ENCODE data around the gene CFDP1. TPM values are rescaled to one million over a fixed set of nuclear protein-coding genes. Genes with fewer than 3 reads are reported as not detected.

The CFDP1 gene
- 42.0 and 50.3 TPM in 2 replicates for total RNA-seq (2014; rRNA removed; shearing (Covaris generic))

DNA sequence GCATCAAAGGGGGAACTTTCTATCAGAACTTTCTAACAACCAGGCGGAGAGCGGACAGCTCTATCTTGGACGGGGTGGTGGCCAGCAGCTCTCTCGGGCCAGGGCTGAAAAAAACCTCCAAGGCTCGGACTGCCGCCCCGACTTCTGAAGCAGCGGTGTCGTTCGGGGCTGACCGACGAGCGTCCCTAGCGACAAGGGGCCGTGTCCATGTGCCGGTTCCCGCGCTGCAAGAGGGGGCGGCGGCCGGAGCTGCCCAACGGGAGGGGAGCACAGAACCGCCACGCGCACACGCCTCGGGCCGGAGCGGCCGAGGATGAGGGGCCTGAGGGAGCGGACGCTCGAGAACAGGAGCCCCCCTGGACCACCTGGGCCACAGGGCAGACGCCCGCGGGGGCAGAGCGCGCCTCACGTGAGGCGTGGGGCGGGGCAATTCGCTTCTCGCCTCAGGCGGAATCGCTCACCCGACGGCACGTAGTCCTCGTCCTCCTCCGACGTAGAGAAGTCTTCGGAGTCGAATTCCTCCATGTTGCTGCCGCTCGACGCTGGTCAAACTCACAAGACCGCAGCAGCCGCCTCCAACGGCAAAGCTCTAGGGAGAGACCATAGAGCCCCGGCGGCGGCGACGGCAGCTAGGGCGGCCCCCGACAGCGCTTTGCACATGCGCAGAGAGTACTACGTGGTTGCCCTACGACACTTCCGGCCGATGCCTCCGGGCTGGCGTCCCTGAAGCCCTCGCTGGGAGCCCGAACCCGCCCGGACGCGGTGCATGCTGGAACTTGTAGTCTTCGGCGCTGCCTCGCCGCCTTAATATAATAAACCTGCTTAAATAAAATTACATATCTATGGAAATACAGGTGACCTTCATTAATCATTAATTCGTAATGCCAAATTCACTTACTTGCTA, at the start of gene CFDP1:
TSS of gene CFDP1 (minus strand) at position 676 of the 904 bp plus-strand sequence. CDS start at position 525, 151 bp downstream.
- Histone ChIP-seq H3K36me3 (no peaks in the 10 kb centered on the region), H3K27me3 (no peaks in the 10 kb centered on the region), H3K4me3 (peak within 1 kb of the TSS; percentile 71), H3K27ac (peak within 1 kb of the TSS; percentile 82), H3K9me3 (replicated peaks) (no peaks in the 10 kb centered on the region), H3K4me1 (no peaks in the 10 kb centered on the region)
- DNase-seq, result peak; percentile 90 to 93

DNA sequence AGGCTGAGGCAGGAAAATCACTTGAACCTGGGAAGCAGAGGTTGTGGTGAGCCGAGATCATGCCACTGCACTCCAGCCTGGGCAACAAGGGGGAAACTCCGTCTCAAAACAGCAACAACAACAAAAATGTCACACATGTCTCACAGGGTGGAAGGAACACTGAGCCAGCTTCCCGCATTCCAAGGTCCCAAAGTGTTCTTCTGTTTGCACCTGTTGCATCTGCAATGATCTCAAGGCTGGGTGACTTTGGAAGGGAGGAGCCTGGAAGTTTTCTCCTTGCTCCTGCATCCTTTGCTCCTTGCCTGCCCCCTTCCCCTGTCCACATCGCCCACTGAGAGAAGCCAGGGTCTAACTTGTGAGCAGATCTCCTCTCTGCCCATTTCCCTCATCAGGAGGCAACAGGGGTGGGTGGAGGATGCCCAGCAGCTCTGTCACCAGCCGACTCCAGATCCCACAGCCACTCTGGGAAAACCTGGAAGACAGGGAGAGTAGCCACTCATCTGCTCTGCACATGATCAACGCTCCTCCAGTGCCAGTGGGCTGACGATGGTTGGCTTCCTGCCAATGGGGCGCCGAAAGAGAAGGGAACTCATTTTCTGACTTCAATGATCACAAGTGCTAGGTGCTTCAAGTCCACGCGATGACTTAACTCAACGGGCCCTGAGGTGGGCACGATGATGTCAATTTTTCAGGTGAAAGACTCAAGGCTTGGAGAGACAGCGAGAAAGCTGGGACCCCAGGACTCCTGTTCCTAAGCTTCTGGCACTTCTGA, 49.3 kb upstream of the CFDP1 start:
- Histone ChIP-seq H3K4me3 (no peak overlapping the region), H3K27me3 (no peaks in the 10 kb centered on the region), H3K9me3 (replicated peaks) (no peaks in the 10 kb centered on the region), H3K4me1 (peaks cover 20% of the 10 kb centered on the region), H3K27ac (no peak overlapping the region), H3K36me3 (no peaks in the 10 kb centered on the region)
- no peak for DNase-seq

DNA sequence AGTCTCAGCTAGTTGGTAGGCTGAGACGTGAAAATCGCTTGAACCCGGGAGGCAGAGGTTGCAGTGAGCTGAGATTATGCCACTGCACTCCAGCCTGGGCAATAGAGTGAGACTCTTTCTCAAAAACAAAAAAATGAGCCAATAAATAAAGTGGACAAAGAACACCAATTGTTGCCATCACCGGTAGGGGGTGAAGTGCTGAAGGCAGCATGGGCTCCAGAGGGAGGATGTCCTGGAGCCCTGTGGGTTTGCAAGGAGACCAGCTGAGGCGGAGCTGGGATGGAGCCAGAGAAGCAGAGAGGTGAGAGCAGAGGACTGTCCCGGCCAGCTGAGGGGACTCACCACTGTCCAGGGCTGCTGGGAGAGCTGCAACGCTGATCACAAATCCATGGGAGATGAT, 48.2 kb upstream of the CFDP1 start:
- peak; percentile 11 to 40 for DNase-seq
- H3K4me1 ChIP-seq, result peaks cover 17% of the 10 kb centered on the region
- H3K27me3 ChIP-seq, result no peaks in the 10 kb centered on the region
- H3K36me3 ChIP-seq, result no peaks in the 10 kb centered on the region
- H3K9me3 ChIP-seq (replicated peaks), result no peaks in the 10 kb centered on the region
- H3K4me3 ChIP-seq, result no peak overlapping the region
- no peak overlapping the region for H3K27ac ChIP-seq

DNA sequence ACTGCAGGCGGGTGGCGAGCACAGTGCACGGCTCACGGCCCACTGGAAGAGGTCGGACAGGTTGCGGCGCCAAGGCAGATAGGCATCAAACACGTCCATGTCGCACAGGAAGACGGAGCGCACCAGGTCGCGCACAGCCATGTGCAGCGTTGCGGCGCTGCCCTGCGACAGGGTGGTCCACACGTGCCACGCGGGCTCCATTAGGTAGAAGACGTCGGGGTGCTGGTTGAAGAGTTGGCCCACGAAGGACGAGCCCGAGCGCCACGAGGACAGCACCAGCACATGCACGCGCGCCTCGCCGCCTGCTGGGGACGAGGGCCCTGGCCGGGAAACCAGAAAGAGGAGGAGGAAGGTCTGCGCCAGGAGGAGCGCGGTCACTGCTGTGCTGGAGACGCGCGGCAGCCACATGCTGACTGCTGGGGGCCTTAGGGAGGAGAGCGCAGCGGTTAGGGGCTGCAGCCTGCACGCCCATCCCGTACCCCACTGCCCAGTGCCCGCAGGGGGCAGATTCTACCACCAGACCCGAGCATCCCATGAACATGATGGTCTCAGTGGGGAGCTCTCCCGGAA, 46.2 kb upstream of the CFDP1 start:
- no peak for DNase-seq
- H3K4me3 ChIP-seq, result no peak overlapping the region
- no peaks in the 10 kb centered on the region for H3K36me3 ChIP-seq
- no peak overlapping the region for H3K27ac ChIP-seq
- H3K4me1 ChIP-seq, result no peaks in the 10 kb centered on the region
- H3K9me3 ChIP-seq (replicated peaks), result no peaks in the 10 kb centered on the region
- H3K27me3 ChIP-seq, result no peaks in the 10 kb centered on the region

DNA sequence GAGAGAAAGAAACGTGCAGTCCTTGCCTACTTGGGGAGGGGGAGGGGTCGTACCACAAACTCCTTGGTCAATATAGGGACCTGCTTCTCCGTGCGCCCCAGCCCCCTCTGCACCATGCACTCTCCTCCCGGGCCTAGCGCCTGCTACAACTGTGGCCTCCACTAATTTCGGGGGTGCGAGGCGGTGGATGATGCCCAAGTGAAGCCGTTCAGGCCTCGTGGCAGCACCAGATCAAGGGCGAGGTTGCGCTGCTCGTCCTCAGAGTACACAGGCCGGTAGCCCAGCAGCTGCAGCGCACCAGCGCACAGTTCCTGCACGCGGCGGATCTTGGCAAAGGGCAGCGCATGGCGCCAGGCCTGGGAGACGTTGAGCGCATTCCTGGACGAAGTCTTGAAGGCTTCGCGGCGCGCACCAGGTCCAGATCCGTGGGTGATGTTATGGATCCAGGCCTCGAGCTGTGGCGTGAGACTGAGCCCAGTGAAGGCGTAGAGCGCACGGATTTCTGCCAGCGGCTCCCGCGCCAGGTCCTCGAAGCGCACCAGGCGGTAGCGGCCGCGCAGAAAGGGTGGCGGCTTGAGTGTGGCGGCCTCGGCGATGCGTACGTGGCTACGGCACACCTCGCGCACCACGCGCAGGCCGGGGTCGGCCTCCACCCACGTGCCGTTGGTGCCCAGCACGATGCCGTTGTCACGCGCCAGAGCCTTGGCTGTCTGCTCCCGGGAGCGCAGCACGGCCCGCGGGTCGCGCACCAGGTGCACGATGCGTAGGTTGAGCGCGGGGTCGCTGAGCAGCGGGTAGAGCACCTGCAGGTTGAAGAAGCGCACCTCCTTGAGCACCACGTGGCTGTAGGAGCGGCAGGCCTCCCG, 45.4 kb upstream of the CFDP1 start:
- Histone ChIP-seq H3K4me3 (no peak overlapping the region), H3K9me3 (replicated peaks) (no peaks in the 10 kb centered on the region), H3K27me3 (no peaks in the 10 kb centered on the region), H3K4me1 (no peaks in the 10 kb centered on the region), H3K27ac (no peak overlapping the region), H3K36me3 (no peaks in the 10 kb centered on the region)
- DNase-seq, result no peak

DNA sequence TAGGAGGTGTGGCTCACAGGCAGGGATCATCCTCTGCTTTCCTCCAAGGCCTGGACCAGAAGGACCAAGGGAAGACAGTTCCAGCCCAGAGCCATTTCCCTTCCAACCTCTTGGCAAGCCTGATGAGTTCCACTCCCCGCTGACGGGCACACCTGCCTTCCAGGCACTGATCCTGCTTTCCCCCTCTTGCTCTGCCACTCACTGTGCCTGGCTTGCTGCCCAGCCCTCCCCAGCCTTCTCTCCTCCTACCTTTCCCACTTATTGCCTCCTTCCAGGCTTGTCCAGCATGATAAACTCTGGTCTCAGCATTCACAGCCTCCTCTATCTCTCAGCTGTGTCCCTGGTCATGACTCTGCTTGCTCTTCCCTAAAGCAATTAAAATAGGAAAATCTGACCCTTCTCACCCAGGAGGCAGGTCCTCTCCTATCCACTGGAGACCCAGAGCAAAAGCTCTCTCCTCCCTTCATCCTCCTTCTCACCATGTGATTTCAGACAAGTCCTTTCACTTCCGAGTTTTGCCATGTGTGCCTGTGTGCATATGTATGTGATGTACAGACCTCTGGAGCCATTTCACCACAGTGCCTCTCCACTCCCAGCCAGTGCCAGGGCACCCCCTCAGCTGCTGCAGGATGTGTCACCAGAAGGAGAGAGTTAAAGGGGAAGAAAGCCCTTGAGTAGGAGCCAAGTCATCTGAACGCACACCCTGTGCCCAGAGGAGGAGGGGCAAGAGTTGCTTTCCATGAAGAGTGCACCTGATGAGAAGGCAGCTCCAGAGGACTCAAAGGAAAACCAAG, 44.6 kb upstream of the CFDP1 start:
- no peaks in the 10 kb centered on the region for H3K9me3 ChIP-seq (replicated peaks)
- no peaks in the 10 kb centered on the region for H3K4me1 ChIP-seq
- no peak overlapping the region for H3K4me3 ChIP-seq
- H3K27me3 ChIP-seq, result no peaks in the 10 kb centered on the region
- no peaks in the 10 kb centered on the region for H3K36me3 ChIP-seq
- DNase-seq, result no peak
- H3K27ac ChIP-seq, result no peak overlapping the region

DNA sequence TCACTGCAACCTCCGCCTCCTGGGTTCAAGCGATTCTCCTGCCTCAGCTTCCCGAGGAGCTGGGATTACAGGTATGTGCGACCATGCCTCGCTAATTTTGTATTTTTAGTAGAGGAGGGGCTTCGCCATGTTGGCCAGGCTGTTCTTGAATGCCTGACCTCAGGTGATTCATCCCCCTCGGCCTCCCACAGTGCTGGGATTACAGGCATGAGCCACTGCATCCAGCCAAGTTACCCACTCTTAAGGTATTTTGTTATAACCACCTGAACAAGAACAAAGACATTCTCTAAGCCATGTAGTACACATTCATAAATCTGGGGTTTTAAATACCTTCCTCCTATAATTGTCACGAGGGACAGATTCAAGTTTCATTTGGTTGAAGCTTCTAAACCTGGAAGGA, 43.5 kb upstream of the CFDP1 start:
- Histone ChIP-seq H3K27ac (no peak overlapping the region), H3K4me3 (no peak overlapping the region), H3K27me3 (no peaks in the 10 kb centered on the region), H3K9me3 (replicated peaks) (no peaks in the 10 kb centered on the region), H3K4me1 (no peaks in the 10 kb centered on the region), H3K36me3 (no peaks in the 10 kb centered on the region)
- DNase-seq, result no peak

DNA sequence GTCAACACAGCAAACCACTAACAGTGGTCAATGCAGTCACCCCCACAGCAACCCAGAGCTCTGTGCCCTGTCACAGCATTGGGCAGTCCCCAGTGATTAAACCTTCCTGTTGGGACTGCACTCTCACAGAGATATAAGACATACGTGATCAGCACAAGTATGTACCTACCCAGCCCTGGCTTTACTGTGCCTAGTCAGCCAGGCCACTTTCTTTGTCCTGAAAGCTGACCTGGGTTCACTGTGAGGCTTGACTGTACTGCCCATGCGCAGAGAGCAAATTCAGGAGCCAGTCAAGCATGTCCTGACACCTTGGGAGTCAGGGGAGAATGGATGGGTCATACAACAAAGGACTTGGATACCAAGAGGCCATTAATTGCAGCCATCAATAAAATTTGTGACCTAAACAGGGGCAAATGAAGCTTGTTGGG, 42.1 kb upstream of the CFDP1 start:
- no peaks in the 10 kb centered on the region for H3K9me3 ChIP-seq (replicated peaks)
- H3K4me1 ChIP-seq, result no peaks in the 10 kb centered on the region
- no peaks in the 10 kb centered on the region for H3K27me3 ChIP-seq
- DNase-seq, result no peak
- H3K27ac ChIP-seq, result no peak overlapping the region
- no peaks in the 10 kb centered on the region for H3K36me3 ChIP-seq
- H3K4me3 ChIP-seq, result no peak overlapping the region

DNA sequence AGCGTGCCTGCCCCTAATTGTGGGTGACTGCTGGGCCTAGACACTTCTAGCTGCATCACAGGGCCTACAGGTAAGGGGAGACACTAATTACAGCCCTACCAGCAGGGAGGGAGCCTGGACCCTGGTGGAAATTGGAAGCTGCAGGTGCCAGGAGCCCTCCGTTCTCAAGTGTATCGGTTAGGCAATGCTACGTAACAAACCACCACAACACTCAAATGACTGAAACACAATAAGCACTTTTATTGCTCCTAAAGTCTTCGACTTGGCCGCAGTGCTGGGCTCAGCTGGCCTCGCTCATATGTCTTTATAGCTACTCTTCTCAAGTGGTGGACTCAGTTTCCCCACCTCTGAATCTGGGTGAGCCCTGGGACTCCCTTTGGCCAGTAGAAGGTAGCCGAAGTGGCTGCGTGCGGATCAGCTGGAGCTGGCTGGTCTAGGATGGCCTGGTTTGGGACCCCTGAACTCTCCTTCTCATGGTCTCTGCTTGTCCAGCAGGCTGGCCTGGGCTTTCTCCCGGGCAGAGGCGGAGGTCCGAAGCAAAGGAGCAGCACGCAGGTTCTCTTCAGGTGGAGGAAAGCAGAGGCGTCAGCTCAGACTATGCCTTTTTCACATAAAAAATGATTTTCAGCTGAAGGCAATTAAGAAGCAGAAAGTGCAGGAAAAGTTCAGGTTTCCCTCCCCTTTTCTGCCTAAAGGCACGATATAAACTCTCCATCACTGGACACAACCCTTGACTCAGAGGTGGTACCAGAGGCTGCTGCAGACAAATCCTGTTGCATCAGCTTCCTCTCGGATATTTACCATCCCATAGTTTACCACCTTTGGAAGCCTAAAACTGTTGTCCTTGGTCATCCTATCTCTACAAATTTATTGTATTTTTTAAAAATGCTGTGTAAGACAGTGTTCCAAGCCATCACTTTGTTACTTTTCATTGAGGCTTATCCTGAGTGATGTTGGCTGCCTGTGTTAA, 39.9 kb upstream of the CFDP1 start:
- H3K4me3 ChIP-seq, result no peak overlapping the region
- no peak for DNase-seq
- H3K9me3 ChIP-seq (replicated peaks), result no peaks in the 10 kb centered on the region
- H3K4me1 ChIP-seq, result no peaks in the 10 kb centered on the region
- no peak overlapping the region for H3K27ac ChIP-seq
- no peaks in the 10 kb centered on the region for H3K36me3 ChIP-seq
- no peaks in the 10 kb centered on the region for H3K27me3 ChIP-seq

DNA sequence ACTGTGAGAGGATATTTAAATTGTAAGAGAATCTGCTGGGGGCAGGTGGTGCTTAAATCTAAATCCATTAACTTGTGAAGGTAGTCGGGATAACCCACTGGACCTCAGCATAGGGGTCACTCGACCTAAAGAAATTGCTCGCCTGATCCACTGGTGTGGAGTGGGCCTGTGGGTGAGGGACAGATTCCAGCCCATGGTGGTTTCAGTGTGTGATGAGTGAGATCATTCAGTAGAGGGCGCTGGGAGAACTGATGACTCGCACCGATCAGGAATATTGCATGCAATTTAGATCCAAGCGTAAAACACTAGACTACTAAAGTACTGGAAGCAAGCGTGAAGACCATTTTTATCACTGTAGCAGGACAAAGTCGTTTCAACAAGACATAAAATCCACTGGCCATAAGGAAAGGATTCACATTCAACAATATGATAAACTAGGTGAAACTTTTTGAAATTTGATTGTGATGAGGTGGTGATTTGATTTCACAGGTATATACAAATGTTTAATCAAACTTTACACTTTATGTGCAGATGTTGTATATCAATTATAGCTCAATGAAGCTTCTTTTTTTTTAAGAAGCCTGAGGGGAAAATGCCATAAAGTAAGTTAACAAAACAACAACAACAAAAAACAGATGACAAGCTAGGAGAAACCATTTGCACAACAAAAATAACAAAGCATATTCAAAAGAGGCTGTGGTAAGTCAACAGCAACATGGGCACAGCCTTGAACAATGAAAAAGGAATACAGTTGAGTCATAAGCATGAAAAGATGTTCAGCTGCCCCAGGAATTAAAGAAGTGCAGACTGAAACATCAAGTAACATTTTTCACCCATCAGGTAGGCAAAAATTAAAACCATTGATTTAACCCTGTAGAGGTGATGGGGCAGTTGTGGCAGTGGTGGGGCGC, 38.7 kb upstream of the CFDP1 start:
- Histone ChIP-seq H3K27ac (no peak overlapping the region), H3K4me3 (no peak overlapping the region), H3K4me1 (no peaks in the 10 kb centered on the region), H3K27me3 (no peaks in the 10 kb centered on the region), H3K9me3 (replicated peaks) (no peaks in the 10 kb centered on the region), H3K36me3 (no peaks in the 10 kb centered on the region)
- peak; percentile 27 to 70 for DNase-seq

DNA sequence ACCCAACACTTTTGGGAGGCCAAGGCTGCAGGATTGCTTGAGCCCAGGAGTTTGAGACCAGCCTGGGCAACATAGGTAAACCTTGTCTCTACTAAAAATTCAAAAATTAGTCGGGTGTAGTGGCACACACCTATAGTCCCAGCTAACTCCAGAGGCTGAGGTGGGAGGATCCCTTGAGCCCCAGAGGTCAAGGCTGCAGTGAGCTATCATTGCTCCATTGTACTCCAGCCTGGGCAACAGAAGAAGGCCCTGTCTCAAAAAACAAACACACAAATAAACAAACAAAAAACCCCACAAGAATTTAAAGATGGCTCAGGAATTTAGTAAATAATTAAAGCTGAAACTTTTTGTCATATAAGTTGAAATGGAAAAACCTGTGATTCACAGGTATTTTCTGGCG, 33.5 kb upstream of the CFDP1 start:
- Histone ChIP-seq H3K36me3 (no peaks in the 10 kb centered on the region), H3K27me3 (no peaks in the 10 kb centered on the region), H3K27ac (no peak overlapping the region), H3K4me3 (no peak overlapping the region), H3K9me3 (replicated peaks) (no peaks in the 10 kb centered on the region), H3K4me1 (no peaks in the 10 kb centered on the region)
- no peak for DNase-seq
